ENCODE measurements around the gene ZNF488. TPM values are rescaled to one million over a fixed set of nuclear protein-coding genes. Genes with fewer than 3 reads are reported as not detected.

ZNF488 gene
- total RNA-seq, 1 experiment from 2014 or later, result 5.6 TPM

DNA sequence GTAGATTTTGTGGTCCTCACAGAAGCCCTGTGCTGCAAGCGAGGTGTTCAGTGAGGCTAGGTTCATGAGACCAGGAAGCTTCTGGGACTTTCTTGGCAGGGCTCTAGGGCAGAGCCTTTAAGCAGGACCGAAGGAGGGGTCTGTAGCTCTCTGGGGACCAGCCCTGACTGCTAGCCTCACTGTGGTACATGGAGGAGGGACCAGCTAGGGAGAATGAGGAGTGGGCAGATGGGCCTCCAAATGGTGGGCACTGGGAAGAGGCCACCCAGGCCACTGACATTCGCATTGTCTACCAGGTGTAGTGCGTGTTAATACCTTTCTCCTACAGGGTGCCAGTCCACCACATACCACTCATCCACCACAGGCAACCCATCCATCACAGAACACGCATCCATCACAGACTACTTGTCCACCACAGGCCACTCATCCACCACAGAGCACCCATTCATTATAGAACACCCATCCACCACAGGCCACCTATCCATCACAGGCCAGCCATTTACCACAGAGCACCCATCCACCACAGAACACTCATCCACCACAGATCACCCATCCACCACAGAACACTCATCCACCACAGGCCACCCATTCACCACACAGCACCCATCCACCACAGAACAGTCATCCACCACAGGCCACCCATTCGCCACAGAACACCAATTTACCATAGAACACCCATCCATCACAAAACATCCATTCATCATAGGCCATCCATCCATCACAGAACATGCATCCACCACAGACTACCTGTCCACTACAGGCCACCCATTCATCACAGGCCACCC, 31.6 kb upstream of the ZNF488 start:
- peaks cover 16% of the 10 kb centered on the region for H3K4me1 Mint-ChIP-seq (ENCODE audit: low read depth, unreplicated experiment)
- H3K4me1 ChIP-seq, result peaks cover 13% of the 10 kb centered on the region

DNA sequence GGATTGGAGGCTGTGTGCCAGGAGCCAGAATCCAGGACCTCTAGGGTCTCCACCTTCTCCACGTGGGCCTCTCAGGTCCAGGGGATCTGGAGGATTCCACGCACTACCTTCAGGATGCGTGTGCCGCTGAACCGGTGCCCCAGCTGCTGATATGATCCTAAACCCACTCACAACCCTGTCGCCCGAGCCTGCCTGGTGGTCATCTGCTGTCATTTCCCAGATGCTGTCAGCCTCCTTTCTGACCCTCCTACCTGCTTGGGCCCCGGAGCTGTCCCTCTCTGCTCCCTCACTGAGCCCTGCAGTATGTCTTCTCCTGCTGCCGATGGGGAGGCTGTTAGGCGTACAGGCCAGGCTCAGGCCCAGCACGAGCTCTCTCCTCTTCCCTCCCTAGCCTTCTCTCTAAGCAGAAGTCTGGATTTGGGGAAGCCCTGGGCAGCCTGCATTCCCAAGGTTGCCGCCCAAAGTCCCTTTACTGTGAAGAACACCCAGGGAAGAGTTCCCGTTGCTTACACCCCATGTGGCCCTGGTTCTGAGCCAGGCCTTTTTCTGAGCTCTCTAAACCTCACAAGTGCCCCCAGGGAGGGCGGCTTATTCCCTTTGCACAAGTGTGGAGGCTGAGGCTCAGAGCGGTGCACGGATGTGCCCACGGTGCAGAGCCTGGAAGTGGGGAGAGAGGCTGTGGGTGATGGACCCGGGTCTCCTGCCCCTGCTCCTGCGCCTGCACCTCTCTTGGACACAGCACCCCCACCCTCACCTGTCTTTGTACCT, 30.8 kb upstream of the ZNF488 start:
- ChIA-PET CTCF (no interaction called here), POLR2A (no interaction called here)
- intact Hi-C loops (cut with micrococcal nuclease; ENCODE audit: unreplicated experiment), result no loop called here
- no peaks in the 10 kb centered on the region for H3K36me3 Mint-ChIP-seq (ENCODE audit: insufficient read depth, unreplicated experiment)
- peaks cover 13% of the 10 kb centered on the region for H3K4me1 Mint-ChIP-seq (ENCODE audit: low read depth, unreplicated experiment)
- no peak for TF ChIP-seq CTCF (IDR thresholded peaks at IDR 0.05; ENCODE audit: insufficient read depth in 1 of 2, low read depth in 1 of 2, low read length in 1 of 2, severe bottlenecking in 1 of 2, unreplicated experiment in 1 of 2)
- Histone ChIP-seq H3K36me3 (ENCODE audit: control insufficient read depth, insufficient read depth, low read length) (no peaks in the 10 kb centered on the region), H3K4me3 (ENCODE audit: low read depth, low read length) (no peak overlapping the region), H3K27me3 (replicated peaks; ENCODE audit: control insufficient read depth, insufficient read depth, low read length) (no peaks in the 10 kb centered on the region), H3K9me3 (no peaks in the 10 kb centered on the region), H3K4me1 (peaks cover 13% of the 10 kb centered on the region)
- H3K4me3 Mint-ChIP-seq (ENCODE audit: unreplicated experiment), result no peak overlapping the region
- no peaks in the 10 kb centered on the region for H3K9me3 Mint-ChIP-seq (ENCODE audit: unreplicated experiment)
- BruUV-seq (replicated peaks), result no TSS peak
- H3K27ac Mint-ChIP-seq (ENCODE audit: unreplicated experiment), result no peak overlapping the region
- no peaks in the 10 kb centered on the region for H3K27me3 Mint-ChIP-seq (ENCODE audit: insufficient read depth, unreplicated experiment)
- peak in 1 of 2 experiments; percentile 39 for DNase-seq

More for the DNA sequence above, 31.6 kb upstream of the ZNF488 start:
- intact Hi-C loops (cut with micrococcal nuclease; ENCODE audit: unreplicated experiment), result no loop called here
- no TSS peak for BruUV-seq (replicated peaks)
- H3K27ac Mint-ChIP-seq (ENCODE audit: unreplicated experiment), result no peak overlapping the region
- CTCF ChIA-PET, result no interaction called here
- H3K9me3 Mint-ChIP-seq (ENCODE audit: unreplicated experiment), result no peaks in the 10 kb centered on the region
- no peak overlapping the region for H3K4me3 Mint-ChIP-seq (ENCODE audit: unreplicated experiment)
- no peaks in the 10 kb centered on the region for H3K36me3 ChIP-seq (ENCODE audit: control insufficient read depth, insufficient read depth, low read length)
- no peak for DNase-seq
- H3K27me3 Mint-ChIP-seq (ENCODE audit: insufficient read depth, unreplicated experiment), result no peaks in the 10 kb centered on the region
- H3K27me3 ChIP-seq (replicated peaks; ENCODE audit: control insufficient read depth, insufficient read depth, low read length), result no peaks in the 10 kb centered on the region
- no peak overlapping the region for H3K4me3 ChIP-seq (ENCODE audit: low read depth, low read length)
- TF ChIP-seq CTCF (IDR thresholded peaks at IDR 0.05; ENCODE audit: insufficient read depth in 1 of 2, low read depth in 1 of 2, low read length in 1 of 2, severe bottlenecking in 1 of 2, unreplicated experiment in 1 of 2), result no peak
- H3K9me3 ChIP-seq, result no peaks in the 10 kb centered on the region
- POLR2A ChIA-PET, result no interaction called here
- H3K36me3 Mint-ChIP-seq (ENCODE audit: insufficient read depth, unreplicated experiment), result no peaks in the 10 kb centered on the region

DNA sequence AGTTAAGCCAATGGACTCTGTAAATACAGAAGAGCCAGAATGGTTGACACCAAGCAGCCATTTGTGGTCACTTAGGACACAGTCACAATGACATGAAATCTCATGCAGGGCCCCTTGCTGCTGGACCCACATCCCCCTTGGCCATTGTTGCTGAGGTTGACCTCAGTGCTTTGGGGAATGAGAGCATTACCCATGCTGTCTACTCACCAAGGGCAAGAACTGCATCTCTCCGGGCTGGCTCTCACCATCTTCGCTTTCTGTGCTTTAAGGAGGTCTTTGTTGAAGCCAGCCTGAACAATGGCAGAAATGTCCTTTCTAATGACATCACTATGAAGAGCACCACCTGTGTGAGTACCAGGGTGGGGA, 30.1 kb upstream of the ZNF488 start:
- POLR2A ChIA-PET, result no interaction called here
- TF ChIP-seq CTCF (IDR thresholded peaks at IDR 0.05; ENCODE audit: insufficient read depth in 1 of 2, low read depth in 1 of 2, low read length in 1 of 2, severe bottlenecking in 1 of 2, unreplicated experiment in 1 of 2), result no peak
- BruUV-seq (replicated peaks), result no TSS peak

More for the DNA sequence above, 30.1 kb upstream of the ZNF488 start:
- peaks cover 13% of the 10 kb centered on the region for H3K4me1 ChIP-seq
- no peaks in the 10 kb centered on the region for H3K9me3 ChIP-seq
- intact Hi-C loops (cut with micrococcal nuclease; ENCODE audit: unreplicated experiment), result no loop called here
- peaks cover 13% of the 10 kb centered on the region for H3K4me1 Mint-ChIP-seq (ENCODE audit: low read depth, unreplicated experiment)
- H3K36me3 Mint-ChIP-seq (ENCODE audit: insufficient read depth, unreplicated experiment), result no peaks in the 10 kb centered on the region
- H3K4me3 Mint-ChIP-seq (ENCODE audit: unreplicated experiment), result no peak overlapping the region
- no peaks in the 10 kb centered on the region for H3K27me3 Mint-ChIP-seq (ENCODE audit: insufficient read depth, unreplicated experiment)
- H3K36me3 ChIP-seq (ENCODE audit: control insufficient read depth, insufficient read depth, low read length), result no peaks in the 10 kb centered on the region
- CTCF ChIA-PET, result no interaction called here
- no peaks in the 10 kb centered on the region for H3K27me3 ChIP-seq (replicated peaks; ENCODE audit: control insufficient read depth, insufficient read depth, low read length)
- no peak for DNase-seq
- no peaks in the 10 kb centered on the region for H3K9me3 Mint-ChIP-seq (ENCODE audit: unreplicated experiment)
- no peak overlapping the region for H3K4me3 ChIP-seq (ENCODE audit: low read depth, low read length)
- no peak overlapping the region for H3K27ac Mint-ChIP-seq (ENCODE audit: unreplicated experiment)

Data from Caco-2 (cell line).